Vagina (tissue), 2 donors: Measurements from ENCODE around the gene ADK.

Experiments
- POLR2AphosphoS5 ChIP-seq, 2 donors: sonication (generic); formaldehyde crosslinking; IDR thresholded peaks; one replicate each; pipeline ENCODE4 v1.9.0; 2017; ENCODE audit warnings: antibody characterized with exemption in 2 of 2, mild to moderate bottlenecking in 2 of 2, low read depth in 1 of 2; ENCODE audit not compliant: insufficient read depth in 1 of 2
- TF ChIP-seq, protein P1 (sequence below), 3 experiments: fragments of 450-650 bp in 2 of 3; fragments of 200-600 bp in 1 of 3; sonication (generic) in 1 of 3; IDR thresholded peaks; one replicate each; pipeline ENCODE4 v1.5.1; 2017 to 2019; ENCODE audit warnings: antibody characterized with exemption in 3 of 3, mild to moderate bottlenecking in 2 of 3, moderate library complexity in 2 of 3

DNA sequence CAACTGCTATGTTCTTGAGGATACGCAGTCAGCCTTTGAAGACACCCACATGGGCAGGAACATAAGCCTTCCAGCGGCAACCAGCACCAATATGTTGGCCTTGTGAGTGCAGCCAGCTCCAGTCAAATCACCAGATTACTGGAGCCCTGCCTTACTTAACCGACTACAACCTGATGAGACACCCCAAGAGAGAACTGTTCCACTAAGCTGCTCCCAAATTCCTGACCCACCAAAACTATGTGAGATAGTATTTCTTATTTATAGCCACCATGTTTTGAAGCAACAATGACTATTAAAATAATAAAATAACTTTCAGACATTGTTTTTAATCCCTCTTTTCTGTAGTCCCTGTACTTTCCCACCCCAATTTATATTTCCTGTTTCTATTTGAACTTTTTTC, 179.6 kb downstream of the ADK start:
- TF ChIP-seq, protein P1, sequence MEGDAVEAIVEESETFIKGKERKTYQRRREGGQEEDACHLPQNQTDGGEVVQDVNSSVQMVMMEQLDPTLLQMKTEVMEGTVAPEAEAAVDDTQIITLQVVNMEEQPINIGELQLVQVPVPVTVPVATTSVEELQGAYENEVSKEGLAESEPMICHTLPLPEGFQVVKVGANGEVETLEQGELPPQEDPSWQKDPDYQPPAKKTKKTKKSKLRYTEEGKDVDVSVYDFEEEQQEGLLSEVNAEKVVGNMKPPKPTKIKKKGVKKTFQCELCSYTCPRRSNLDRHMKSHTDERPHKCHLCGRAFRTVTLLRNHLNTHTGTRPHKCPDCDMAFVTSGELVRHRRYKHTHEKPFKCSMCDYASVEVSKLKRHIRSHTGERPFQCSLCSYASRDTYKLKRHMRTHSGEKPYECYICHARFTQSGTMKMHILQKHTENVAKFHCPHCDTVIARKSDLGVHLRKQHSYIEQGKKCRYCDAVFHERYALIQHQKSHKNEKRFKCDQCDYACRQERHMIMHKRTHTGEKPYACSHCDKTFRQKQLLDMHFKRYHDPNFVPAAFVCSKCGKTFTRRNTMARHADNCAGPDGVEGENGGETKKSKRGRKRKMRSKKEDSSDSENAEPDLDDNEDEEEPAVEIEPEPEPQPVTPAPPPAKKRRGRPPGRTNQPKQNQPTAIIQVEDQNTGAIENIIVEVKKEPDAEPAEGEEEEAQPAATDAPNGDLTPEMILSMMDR (IDR thresholded peaks at IDR 0.05) = no peak
- no peak for TF ChIP-seq POLR2AphosphoS5 (IDR thresholded peaks at IDR 0.05; ENCODE audit: insufficient read depth in 1 of 2, low read depth in 1 of 2)
